DMS79 treated with DMSO at 0.1 percent for 48 hours (cell line): ENCODE data around the gene CACNA2D4.
A peak's percentile ranks its signal among the peaks of the same experiment; 100 is the strongest.

Experiments used
- DNase-seq: peaks from one replicate; lab custom pipeline; 2025; lab: John Stamatoyannopoulos, UW

The CACNA2D4 gene

DNA sequence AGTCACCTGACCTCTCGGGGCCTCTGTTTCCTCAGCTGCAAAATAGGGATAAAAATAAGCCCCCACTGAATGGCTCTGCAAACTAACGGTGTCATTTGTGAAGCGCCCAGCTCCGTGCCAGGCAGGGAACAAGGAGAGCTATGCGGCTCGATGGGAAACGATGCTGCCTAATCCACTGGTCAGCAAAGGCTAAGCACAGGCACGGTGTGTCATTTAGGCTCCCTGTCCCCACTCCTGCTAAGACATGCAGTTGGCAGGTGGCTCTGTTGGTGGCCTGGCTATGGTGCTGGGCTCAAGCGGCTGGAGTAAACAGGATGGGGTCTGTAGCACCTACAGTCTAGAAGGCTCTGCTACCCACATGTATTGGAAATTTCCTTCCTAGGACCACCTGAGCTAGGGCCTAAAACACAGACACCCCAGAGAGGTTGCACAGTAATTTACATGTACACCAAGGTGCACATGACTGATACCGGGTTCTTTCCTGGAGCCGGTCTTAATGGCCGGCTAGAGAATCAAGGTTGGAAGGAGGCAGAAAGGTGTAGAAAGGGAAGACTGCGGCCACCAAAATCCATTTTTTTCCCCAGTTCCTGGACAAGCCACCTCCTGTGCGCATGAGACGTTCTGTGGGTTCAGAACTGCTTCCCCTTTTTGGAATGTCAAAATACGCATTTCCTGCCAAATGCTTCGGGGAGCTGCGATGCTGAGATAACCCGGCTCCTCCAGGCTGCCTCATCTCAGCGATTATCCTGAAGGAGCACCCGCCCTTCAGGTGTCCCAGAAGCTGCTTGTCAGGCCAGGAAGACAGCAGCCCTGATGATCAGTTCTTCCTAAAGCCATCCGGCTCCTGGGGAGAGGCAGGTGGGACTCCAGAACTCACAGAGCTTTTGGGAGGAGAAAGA is 1.0 kb downstream of the CACNA2D4 start:
- no peak for DNase-seq

DNA sequence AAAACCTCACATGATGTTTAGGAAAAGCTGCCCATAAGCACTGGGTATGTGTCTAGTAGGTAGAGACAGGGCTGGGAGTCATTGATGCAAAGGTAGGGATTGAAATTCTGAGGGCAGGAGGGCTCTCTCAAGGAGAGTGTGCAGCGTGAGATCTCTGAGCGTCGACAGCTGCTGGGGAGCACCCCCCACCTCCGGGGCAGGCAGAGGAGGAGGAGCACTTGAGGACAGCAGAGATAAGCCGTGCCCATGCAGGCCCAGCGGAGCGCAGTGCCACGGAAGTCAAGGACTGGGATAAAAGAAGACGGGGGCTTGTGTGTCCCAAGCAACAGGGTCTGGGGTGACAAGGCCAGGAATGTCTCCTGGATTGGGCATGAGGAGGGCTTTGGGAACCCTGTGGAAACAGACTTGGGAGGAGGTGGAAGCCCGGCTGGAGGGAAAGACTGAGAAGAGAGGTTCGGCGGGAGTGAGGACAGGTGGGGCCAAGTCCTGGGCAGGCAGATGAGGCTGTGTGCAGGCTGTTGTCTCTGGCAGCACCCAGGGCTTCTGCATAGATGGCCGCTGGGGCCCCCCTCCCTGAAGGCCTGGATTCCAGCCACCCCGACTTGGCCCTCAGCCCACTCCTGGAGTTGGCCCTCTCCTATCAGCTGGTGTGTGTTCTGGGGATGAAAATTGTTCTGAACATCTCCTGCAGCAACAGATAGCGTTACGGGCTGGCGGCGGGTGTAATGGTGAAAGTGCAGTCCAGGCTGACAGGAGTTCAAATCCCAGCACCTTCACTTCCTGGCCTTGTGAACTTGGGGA is 1.9 kb downstream of the CACNA2D4 start:
- DNase-seq: peak; percentile 25

DNA sequence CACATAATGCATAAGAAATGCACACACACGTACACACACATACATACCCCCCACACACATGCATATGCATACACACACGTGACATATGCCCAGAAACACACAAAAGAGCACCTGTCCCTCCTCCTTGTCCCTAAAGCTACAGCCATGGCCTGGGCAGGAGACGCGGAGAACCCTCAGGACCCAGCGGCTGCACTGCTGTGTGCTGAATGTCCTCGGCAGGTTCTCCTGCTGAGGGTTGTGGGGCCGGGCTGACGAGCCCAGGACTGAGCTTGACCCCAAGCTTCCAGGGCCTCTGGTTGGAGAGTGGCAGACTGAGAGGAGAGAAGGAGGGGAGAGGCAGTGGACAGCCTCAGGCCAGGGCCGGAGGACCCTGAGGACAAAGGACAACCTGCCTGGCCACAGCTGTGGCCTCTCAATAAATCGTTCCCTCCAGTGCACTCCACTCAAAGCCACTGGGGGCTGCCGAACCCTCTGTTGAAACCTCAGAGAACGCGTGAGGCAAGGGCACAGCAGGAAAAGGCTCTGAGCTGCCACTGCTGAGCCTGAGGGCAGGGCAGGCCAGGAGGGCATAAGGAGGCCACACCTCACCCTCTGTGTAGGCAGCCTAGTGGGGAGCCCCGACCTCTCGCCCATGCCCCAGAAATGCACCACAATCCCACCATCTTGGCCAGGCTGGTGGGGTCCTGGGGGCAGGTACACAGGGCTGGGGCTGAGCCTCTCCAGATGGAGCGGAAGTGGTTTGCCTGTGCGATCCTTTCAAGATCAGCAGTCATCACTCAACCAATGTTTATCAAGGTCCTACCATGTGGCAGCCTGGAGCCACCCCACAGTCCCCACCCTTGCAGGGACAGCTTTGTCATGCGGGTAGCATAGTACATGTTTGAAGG is 3.1 kb downstream of the CACNA2D4 start:
- no peak for DNase-seq

DNA sequence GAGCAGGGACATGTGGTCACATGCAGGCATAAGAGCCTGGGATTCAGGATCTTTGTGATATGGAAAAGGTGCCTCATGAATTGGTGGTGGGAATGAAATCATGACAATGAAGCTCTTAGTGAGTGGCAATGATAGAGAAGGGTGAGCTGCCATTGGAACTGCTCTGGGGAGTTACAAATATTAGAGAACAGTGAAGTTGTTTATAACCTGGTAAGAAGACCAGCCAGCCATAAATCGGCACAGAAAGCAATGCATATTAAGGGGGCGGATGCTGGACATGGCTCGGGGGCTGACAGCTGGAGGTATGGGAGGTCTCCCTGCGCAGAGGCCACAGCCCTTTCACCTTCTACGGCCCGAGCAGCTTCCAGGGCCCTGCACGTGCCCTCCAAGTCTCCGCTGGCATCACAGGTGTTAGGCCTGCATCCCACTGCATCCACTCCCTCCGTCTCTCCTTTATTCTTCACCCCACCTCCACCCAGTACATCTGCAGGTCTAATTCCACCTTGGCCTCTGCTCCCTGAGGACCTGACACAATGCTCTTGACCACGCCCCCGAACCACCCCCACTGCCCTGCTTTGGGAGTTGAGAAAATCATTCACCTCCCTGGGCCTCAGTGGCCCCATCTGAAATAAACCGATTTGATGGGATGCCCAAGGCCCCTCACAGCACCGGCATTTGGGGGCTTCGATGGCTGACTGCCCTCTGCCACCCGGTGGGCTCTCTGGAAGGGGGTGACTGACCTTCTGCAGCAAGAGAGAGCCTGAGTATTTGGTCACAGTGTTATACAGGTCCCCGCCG is 4.1 kb downstream of the CACNA2D4 start:
- no peak for DNase-seq

DNA sequence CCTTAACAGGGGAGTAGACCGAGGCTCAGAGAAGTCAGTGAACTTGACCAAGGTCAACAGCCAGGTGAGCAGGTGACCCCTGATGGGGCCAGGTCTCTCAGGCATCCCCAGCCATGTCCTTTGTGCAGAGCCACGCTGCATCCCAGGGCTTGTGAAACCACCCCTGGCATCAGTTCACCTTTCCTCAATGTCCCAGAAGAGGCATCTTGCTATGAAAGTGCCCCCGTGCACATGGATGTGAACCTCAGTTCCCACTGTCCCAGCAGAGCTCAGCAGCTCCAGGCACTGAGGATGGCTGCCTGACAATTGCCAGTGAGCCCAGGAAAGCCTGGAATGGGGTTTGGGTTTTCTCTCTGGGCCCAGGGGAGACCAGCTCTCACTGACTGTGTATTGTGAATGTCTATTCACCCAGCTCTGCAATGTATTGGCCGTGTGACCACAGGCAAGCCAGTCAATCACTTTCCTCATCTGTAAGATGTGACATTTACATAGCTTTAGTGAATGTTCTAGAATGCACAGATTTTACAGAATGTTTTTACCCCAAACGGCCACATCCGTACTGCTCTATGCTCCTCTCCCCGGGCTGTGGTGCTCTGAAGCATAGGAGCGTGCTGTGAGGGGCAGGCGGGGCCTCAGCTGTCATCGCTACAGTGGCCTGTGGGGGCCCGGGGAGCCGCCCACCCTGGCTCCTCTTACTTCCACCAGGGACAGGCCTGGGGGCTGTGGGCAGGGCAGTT is 4.9 kb downstream of the CACNA2D4 start:
- DNase-seq: no peak

DNA sequence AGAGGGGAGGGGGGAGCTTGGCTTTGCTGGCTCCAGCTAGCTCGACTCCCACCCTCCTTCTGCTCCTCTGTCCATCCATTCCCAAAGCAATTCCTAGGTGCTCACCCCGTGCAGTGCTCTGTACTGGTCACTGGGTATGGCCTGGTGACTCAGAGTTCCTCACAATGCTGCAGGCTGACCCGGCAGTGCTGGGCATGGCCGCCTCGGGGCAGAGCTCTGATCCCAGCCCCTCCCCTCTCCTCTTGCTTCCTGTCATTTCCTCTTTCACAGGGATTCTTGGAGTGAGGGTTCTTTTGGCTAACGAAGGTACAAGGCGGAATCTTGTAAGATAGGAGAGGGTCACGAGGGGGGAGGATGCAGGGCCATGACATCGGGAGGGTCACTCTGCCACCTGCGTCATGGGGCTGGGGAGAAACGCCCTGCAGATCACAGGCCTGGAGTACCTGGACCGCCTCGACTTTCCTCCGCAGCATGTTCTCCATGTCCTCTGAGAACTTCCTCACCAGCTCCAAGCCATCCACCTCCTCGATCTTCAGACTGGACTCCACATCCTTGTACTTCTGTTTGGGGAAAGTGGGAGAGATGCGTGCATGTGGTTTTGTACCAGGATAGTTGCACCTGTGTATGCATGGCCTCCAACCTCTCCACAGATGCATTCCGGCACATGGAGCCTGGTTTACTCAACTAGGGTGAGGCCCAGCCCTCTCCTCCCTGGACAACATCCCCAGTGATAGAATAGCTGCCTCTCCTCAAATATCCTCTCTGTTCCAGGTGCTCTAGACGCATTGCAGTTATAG is 5.7 kb downstream of the CACNA2D4 start:
- no peak for DNase-seq

DNA sequence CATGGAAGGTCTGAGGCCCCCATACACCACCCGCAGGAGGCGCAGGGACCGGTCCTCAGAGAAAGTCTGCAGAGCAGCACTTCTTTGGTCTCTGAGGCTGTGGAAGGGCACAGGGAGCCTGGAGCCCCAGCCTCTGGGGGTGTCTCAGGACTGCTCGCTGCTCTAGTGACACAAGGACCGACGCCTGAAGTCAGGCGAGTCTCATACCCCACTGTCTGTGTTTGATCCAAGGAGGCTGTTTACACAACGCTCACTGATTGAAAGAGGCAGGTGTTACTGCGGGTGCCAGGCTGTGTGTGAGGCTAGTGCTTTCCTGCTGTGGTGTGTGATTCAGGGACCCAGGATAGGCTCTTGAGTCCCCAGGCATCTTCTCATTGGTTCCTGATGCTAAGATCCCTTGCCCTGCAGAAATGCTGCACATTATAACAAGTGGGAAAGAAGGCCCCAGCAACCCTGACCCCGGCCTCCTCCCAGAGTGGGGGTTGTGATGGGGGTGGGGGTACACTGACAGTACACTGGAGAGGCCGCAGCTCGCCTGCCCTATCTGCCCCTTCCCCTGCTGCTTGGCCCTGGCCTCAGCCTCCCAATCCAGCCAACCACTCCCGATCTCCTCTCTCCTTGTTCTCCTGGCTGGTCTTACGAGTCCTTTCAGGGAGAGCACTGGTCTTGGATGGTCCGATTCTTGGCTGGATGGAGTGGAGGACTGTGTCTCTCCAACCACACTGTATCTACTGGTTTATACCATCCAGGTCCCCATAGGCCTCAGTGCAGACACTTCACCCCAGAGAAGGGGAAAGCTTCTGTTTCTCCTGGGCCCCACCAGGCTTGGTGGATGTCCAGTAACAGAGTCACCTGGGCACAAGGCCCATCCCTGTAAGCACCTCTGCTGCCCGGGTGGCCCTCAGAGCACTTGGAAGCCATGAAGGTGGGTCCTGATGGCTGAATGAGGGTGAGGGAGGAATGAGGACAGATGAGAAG is 6.6 kb downstream of the CACNA2D4 start:
- peak; percentile 44 for DNase-seq

DNA sequence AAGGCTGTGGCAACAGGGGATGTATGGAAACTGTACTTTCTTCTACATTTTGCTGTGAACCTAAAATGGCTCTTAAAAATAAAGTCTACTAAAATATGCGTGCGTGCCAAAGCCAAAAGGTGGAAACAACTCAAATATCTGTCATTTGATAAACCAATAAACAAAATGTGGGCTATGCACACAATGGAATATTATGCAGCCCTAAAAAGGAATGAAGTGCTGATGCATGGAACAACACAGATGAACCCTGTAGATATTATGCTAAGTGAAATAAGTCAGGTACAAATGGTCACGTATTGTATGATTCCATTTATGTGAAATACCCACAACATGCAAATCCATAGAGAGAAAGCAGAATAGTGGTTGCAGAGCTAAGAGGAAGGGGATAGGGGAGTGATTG is 8.0 kb downstream of the CACNA2D4 start:
- no peak for DNase-seq

DNA sequence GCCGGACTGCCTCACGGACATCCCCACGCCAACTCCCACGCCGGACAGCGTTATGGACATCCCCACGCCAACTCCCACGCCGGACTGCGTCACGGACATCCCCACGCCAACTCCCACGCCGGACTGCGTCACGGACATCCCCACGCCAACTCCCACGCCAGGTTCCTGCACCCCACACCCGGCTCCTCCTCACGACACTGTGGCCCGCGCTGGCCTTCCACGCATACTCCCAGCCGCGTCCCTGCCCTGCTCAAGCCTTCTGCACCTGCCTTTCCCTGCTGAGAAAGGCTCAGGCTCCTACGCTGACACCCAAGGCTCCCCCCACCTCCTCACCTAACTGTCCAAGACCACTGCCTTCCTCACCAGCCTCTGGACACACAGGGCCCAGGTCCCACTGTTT is 9.7 kb downstream of the CACNA2D4 start:
- DNase-seq: no peak

DNA sequence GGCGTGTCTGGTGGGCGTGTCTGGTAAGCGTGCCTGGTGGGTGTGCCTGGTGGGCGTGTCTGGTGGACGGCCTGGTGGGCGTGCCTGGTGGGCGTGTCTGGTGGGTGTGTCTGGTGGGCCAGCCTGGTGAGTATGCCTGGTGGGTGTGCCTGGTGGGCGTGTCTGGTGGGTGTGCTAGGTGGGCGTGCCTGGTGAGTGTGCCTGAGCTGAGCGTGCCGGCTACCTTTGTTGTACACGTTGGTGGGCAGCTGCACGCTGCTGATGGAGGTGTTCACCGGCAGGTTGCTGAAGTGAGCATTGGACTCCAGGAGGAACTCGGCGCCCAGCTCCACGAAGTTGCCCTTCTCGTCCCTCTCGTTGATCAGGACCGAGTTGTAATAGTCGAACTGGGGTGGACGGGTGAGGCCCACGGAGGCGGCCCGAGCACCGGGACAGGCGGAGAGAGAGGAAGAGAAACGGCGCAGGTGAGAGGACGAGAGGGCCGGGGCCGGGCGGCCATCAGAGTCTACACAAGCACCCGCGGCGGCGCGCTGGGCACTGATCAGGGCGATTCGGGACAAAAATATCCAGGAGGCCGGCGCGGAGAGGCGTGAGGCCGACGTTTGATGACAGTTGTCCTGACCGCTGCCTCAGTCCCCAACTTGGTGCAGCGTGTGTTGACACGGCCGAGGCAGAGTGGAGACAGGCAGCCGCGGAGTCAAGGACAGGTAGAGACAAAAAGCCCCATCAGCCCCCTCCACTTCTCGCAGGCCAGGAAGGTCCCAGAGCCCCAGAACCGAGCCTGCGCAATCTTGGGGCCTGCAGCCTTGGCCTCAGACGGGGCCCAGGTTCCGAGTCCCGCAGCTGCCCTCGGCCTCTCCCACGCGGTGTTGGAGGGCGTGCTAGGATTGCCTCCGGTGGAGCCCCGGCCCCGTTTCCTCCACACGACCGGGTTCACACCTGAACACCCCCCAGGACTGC is 10.5 kb downstream of the CACNA2D4 start:
- no peak for DNase-seq

DNA sequence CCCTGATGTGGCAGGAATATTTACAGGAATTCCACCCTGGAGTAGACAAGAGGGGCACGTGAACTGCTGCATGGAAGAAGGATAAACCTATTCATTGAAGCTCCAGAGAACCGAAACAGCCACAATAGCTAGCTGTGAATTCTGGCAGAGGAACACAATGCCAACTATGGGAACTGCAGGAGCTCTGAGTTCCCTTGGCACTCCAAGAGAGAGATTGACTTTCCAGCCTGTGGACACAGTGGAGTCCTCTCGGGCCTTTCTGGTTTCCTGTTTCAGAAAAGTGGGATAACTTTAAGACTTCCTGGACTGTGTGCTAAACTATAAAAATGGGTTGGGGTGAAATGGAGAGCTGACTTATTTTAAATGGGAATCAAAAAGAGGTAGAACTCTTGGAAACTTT is 11.9 kb downstream of the CACNA2D4 start:
- DNase-seq: no peak

DNA sequence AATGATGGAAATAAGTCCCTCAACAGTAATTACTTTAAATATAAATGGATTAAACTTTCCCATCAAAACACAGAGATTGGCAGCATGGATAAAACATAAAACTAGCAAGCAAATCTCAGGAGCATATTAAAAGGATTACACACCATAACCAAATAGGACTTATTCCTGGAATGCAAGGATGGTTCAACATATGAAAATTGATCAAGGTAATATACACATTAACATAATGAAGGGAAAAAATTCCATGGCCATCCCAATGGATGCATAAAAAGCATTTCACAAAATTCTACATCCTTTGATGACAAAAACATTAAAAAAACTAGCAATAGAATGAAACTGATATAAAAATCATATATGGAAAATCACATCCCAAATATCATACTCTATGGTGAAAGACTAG is 13.6 kb downstream of the CACNA2D4 start:
- no peak for DNase-seq

DNA sequence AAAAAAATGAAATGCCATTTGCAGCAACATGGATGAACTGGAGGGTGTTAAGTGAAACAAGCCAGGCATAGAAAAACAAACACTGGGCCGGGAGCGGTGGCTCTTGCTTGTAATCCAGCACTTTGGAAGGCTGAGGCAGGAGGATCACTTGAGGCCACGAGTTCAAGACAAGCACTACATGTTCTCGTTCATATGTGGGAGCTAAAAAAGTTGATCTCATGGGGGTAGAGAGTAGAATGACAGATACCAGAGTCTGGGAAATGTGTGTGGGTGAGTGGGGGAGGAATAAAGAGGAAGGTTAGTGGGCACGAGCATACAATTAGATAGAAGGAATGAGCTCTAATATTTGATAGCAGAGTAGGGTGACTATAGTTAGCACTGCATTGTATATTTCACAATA is 21.5 kb downstream of the CACNA2D4 start:
- DNase-seq: no peak

DNA sequence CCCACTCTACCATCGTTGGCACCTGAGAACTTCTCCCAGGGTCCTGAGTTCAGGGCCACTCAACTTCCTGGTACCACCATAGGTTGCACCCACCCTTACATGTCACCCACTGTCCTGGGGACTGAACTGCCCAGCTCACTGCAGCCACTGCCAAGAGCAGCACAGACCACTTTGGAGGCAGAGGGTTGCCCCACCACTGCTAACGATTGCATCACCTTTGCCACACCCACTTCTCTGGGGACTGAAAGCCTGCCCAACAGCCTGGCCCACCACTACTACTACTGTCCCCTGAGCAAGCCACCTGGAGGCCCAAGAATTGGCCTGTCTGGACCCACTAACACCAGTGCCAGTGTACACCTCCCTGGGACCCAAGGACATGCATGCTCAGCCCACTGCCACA is 27.6 kb downstream of the CACNA2D4 start:
- no peak for DNase-seq

DNA sequence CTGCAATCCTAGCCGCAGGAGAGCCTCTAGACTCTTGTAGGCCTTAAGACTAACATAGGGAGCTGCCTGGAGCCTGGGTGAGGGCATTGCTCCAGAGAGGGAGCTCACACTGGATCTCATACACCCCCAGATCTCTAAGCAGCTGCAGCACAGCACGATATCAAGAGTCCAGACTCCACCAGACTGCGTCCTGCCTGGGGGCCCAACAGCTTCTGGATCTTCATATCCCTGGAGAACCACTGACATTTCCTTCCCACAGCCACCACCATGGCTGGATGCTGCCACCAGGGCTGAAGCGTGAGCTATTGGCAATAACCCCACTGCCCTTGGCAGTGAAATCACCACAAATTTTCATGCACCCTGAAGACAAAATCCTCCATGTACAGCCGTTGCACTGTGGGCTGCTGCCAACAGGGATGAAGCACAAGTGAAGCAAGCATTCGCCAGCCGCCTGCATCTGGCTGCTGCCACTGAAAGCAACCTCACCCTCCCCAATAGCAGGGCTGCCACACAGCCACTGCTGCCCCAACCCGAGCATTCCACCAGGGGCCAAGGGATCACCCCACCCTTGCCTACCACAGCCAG is 28.2 kb downstream of the CACNA2D4 start:
- no peak for DNase-seq

DNA sequence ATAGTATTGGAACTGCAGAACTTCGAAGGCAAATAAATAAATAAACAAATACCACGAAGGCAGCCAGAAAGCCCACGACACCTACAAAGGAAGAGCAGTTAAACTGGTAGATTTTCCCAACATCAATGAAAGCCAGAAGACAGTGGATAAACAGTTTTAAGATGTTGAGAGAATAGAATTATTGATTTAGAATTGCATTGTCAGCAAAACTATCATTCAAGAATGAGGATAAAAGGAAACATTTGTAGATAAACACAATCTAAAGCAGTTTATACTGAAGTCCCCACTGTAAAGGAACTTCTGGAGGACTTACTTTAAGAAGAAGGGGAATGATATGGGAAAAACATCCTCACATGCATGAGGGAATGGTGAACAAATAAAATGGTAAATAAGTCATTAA is 29.5 kb downstream of the CACNA2D4 start:
- DNase-seq: no peak

DNA sequence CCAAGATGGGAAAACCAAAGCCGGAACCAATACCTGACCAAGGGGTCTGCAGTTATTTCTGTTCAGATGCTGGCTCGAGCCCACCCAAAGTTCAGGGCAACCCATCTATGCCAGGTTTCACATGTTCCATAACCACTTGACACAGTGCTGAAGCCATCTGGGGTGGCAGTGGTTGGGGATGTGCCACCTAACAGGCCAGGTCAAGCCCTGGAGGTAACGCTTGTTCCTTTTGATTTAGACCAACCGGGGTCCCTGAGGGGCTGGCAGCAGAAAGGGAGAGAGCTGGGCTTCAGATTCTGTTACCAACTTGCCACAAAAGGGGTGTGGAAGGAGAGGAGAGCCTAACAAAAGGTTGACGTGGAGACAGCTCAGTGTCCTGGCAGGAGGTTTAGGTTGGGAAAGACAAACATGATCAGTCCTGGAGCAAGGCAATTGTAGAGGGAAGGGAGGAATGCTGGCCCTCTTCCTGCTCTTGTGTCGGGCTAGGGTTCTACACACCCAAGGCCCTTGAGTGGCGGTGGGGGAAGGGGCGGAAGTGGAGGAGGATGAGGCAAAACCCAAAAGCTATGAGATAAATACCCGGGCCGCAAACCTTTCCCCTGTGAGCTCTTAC is 31.9 kb downstream of the CACNA2D4 start:
- DNase-seq: no peak
